Loucy (cell line): ENCODE data around the gene MTERF2.

ENCODE experiments used
- EZH2phosphoT487 ChIP-seq: fragments of 200-600 bp; IDR thresholded peaks from 2 replicates; pipeline ENCODE4 v1.6.1; 2018; ENCODE audit warnings: antibody characterized with exemption, mild to moderate bottlenecking, moderate library complexity, borderline replicate concordance
- TF ChIP-seq, protein P1 (sequence below): fragments of 200-600 bp; sonication (generic); conservative IDR thresholded peaks from 2 replicates; pipeline ENCODE4 v1.5.1; 2014; ENCODE audit warnings: mild to moderate bottlenecking, antibody characterized with exemption, low read length

DNA sequence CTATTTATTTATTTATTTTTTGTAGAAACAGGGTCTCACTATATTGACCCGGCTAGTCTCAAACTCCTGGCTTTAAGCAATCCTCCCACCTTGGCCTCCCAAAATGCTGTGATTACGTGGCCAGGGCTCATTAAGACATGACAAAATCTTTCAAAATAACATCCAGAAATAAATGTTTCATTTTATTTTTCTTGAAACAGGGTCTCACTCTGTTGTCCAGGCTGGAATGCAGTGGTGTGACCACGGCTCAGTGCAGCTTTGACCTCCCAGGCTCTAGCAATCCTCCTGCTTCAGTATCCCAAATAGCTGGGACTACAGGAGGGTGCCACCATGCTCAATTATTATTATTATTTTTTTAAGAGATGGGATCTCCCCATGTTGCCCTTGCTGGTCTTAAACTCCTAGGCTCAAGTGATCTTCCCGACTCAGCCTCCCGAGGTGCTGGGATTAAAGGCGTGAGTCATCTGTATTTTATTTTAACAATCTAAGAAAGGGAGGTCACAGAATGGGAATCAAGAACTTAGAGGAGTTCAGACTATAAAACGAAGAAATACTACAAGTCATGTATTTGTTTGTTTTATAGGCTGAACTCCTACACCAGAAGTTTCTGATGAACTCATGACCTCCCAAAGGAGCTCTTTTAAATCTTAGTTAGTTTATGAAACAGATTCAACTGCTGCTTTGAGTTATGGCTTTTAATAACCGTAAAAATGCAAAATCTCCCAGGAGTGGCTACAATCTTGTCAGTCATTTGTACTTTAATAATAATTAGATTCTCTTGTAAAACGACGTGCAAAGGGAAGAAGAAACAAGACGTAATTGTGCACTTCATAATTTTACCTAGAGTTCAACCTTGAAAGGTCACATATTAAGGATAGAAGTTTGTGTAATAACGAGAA is 33.3 kb downstream of the MTERF2 start:
- TF ChIP-seq, protein P1, sequence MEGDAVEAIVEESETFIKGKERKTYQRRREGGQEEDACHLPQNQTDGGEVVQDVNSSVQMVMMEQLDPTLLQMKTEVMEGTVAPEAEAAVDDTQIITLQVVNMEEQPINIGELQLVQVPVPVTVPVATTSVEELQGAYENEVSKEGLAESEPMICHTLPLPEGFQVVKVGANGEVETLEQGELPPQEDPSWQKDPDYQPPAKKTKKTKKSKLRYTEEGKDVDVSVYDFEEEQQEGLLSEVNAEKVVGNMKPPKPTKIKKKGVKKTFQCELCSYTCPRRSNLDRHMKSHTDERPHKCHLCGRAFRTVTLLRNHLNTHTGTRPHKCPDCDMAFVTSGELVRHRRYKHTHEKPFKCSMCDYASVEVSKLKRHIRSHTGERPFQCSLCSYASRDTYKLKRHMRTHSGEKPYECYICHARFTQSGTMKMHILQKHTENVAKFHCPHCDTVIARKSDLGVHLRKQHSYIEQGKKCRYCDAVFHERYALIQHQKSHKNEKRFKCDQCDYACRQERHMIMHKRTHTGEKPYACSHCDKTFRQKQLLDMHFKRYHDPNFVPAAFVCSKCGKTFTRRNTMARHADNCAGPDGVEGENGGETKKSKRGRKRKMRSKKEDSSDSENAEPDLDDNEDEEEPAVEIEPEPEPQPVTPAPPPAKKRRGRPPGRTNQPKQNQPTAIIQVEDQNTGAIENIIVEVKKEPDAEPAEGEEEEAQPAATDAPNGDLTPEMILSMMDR, result no peak
- TF ChIP-seq EZH2phosphoT487, result no peak
